ENCODE measurements around the gene TGFBR2. TPM values are rescaled to one million over a fixed set of nuclear protein-coding genes. Genes with fewer than 3 reads are reported as not detected.

The TGFBR2 gene
- total and polyA plus RNA-seq, 2 experiments from 2014 or later: 4.7 to 13.0 TPM

DNA sequence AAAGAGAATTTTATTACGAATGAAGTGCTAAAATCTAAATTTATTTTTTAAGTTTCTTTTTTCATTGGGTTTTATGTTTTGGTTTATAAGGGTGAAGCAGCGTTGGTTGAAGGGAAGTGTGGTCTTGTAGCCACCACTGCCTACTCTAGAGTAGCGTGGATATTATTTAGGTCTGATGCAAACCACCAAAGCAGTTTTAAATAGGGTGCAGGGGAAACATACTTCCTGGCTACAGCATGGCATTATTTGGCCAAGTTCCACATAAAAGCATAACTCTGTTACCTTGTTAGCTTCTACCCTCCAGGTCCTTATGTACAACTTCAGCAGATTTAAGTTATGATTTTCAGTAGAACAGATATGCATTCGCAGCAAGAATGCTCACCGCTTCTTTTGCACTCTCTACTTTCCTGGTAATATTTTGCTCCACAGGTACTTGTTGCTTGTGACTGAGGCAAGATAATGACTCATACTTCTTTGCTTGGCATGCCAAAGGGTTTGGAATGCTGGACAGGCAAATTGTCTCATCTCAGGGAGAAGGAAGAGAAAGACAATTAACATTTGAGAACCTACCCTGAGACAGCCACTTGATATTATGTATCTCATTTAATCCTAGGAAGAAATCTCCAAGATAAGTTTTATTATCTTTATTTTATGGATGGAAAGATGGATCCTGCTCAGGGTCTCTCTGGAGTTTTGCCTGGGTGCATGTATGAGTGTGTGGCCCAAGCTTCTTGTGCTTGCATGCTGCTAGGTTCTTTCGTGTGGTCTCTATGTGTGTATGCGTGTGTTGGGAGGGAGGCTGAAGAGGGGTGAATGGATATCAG lies 5.4 kb downstream of the TGFBR2 start:
- ATAC-seq (no peak), DNase-seq (ENCODE audit: low spot score) (no peak)
- Mint-ChIP-seq H3K4me3 (no peak overlapping the region), H3K36me3 (ENCODE audit: low read depth) (no peaks in the 10 kb centered on the region), H3K27me3 (ENCODE audit: insufficient read depth, low read depth, poor library complexity) (no peaks in the 10 kb centered on the region), H3K9me3 (no peaks in the 10 kb centered on the region), H3K4me1 (peaks cover 44% of the 10 kb centered on the region), H3K27ac (no peak overlapping the region)
- H3K36me3 ChIP-seq (ENCODE audit: insufficient read depth): no peaks in the 10 kb centered on the region
- no peaks in the 10 kb centered on the region for H3K27me3 ChIP-seq (ENCODE audit: insufficient read depth)
- H3K79me2 ChIP-seq (replicated peaks; ENCODE audit: insufficient read depth): peaks cover 96% of the 10 kb centered on the region
- TF ChIP-seq ETS1 (IDR thresholded peaks at IDR 0.05) (no peak), NANOG (IDR thresholded peaks at IDR 0.05; ENCODE audit: borderline replicate concordance) (no peak), EZH2phosphoT487 (IDR thresholded peaks at IDR 0.05; ENCODE audit: unreplicated experiment) (no peak), CREB1 (CRISPR knock-in tag; IDR thresholded peaks at IDR 0.05; ENCODE audit: low read depth) (no peak), CTCF (conservative IDR thresholded peaks at IDR 0.05; ENCODE audit: low read depth in 2 of 2) (no peak), ZNF462 (CRISPR knock-in tag; IDR thresholded peaks at IDR 0.05) (no peak), EZH2 (IDR thresholded peaks at IDR 0.05; ENCODE audit: low read depth, unreplicated experiment) (no peak), STAT1 (IDR thresholded peaks at IDR 0.05; ENCODE audit: unreplicated experiment) (no peak), ZNF331 (CRISPR knock-in tag; IDR thresholded peaks at IDR 0.05; ENCODE audit: low read depth) (no peak), POLR2AphosphoS5 (IDR thresholded peaks at IDR 0.05; ENCODE audit: low read depth) (no peak), ZNF114 (CRISPR knock-in tag; IDR thresholded peaks at IDR 0.05) (no peak), JUNB (IDR thresholded peaks at IDR 0.05; ENCODE audit: unreplicated experiment) (no peak)
- TF ChIP-seq, protein P1, sequence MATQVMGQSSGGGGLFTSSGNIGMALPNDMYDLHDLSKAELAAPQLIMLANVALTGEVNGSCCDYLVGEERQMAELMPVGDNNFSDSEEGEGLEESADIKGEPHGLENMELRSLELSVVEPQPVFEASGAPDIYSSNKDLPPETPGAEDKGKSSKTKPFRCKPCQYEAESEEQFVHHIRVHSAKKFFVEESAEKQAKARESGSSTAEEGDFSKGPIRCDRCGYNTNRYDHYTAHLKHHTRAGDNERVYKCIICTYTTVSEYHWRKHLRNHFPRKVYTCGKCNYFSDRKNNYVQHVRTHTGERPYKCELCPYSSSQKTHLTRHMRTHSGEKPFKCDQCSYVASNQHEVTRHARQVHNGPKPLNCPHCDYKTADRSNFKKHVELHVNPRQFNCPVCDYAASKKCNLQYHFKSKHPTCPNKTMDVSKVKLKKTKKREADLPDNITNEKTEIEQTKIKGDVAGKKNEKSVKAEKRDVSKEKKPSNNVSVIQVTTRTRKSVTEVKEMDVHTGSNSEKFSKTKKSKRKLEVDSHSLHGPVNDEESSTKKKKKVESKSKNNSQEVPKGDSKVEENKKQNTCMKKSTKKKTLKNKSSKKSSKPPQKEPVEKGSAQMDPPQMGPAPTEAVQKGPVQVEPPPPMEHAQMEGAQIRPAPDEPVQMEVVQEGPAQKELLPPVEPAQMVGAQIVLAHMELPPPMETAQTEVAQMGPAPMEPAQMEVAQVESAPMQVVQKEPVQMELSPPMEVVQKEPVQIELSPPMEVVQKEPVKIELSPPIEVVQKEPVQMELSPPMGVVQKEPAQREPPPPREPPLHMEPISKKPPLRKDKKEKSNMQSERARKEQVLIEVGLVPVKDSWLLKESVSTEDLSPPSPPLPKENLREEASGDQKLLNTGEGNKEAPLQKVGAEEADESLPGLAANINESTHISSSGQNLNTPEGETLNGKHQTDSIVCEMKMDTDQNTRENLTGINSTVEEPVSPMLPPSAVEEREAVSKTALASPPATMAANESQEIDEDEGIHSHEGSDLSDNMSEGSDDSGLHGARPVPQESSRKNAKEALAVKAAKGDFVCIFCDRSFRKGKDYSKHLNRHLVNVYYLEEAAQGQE (IDR thresholded peaks at IDR 0.05; ENCODE audit: unreplicated experiment): no peak
- H3F3A ChIP-seq (replicated peaks; ENCODE audit: low read depth): no peaks in the 10 kb centered on the region
- no peak overlapping the region for H2AFZ ChIP-seq
- H3K4me1 ChIP-seq (ENCODE audit: insufficient read depth): peaks cover 38% of the 10 kb centered on the region
- no peaks in the 10 kb centered on the region for H3K9me2 ChIP-seq (ENCODE audit: insufficient read depth)
- H3K4me2 ChIP-seq: no peak overlapping the region
- no peak overlapping the region for H3K4me3 ChIP-seq
- H4K20me1 ChIP-seq (replicated peaks; ENCODE audit: insufficient read depth): peaks cover 11% of the 10 kb centered on the region
- H3K27ac ChIP-seq (ENCODE audit: low read depth): no peak overlapping the region

All from GM23338 (cell line).